Measurements from ENCODE around the gene PIP4K2C.

PIP4K2C gene

DNA sequence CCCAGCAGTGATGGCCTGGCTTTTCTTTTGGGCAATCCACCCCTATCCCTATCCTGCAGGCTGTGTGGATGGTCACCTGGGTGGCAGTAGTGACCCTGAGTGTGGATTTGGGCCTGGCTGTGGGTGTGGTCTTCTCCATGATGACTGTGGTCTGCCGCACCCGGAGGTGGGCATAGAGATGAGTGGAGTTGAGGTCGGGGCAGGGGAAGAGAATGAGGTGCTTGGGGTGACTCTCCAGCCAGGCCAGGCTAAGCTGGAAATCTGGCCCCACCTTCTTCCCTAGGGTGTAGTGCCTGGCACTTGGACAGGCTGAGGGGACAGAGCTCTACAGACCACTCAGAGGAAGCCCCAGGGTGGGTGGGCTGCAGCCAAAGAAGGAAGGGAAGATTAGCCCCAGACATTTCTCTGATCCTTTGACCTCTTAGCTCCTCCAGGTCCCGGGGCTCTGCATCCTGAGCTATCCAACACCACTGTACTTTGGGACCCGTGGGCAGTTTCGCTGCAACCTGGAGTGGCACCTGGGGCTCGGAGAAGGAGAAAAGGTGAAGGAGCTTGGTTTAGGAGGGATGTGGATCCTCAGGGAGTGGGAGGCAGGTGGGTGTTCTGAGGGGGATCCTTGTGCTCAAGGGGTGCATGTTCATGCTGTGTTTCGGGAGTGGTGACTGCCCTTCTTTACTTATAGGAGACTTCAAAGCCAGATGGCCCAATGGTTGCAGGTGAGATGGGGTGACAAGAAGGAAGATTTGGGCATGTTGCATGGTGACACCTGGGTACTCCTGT is 33.6 kb downstream of the PIP4K2C start:
- CTCF ChIA-PET, result interaction anchor here (1.7 kb wide), 1 partner anchor 41 kb away, joined by 12 read pairs; no protein-coding TSS in a partner anchor
- DNase-seq (ENCODE audit: extremely low spot score), result no peak
- POLR2A ChIA-PET, result no interaction called here
- TF ChIP-seq LEF1 (IDR thresholded peaks at IDR 0.05; ENCODE audit: borderline replicate concordance), result no peak
- TF ChIP-seq SP1 (IDR thresholded peaks at IDR 0.05), result no peak
- no peak for TF ChIP-seq TARDBP (IDR thresholded peaks at IDR 0.05)
- no peak for TF ChIP-seq ELF4 (IDR thresholded peaks at IDR 0.05)
- TF ChIP-seq NFRKB (IDR thresholded peaks at IDR 0.05), result no peak
- no peak for TF ChIP-seq FOXK2 (IDR thresholded peaks at IDR 0.05)
- TF ChIP-seq ZNF384 (IDR thresholded peaks at IDR 0.05), result no peak
- TF ChIP-seq FOXA1 (IDR thresholded peaks at IDR 0.05), result no peak
- no peak for TF ChIP-seq HDGF (IDR thresholded peaks at IDR 0.05; ENCODE audit: borderline replicate concordance)
- TF ChIP-seq SUZ12 (IDR thresholded peaks at IDR 0.05), result no peak
- TF ChIP-seq, protein P1, sequence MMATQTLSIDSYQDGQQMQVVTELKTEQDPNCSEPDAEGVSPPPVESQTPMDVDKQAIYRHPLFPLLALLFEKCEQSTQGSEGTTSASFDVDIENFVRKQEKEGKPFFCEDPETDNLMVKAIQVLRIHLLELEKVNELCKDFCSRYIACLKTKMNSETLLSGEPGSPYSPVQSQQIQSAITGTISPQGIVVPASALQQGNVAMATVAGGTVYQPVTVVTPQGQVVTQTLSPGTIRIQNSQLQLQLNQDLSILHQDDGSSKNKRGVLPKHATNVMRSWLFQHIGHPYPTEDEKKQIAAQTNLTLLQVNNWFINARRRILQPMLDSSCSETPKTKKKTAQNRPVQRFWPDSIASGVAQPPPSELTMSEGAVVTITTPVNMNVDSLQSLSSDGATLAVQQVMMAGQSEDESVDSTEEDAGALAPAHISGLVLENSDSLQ (IDR thresholded peaks at IDR 0.05), result no peak
- no peak for TF ChIP-seq CTBP1 (IDR thresholded peaks at IDR 0.05; ENCODE audit: borderline replicate concordance)
- no peak for TF ChIP-seq BHLHE40 (IDR thresholded peaks at IDR 0.05; ENCODE audit: borderline replicate concordance)
- TF ChIP-seq ARNT (IDR thresholded peaks at IDR 0.05), result no peak
- TF ChIP-seq L3MBTL2 (conservative IDR thresholded peaks at IDR 0.05), result no peak
- no peak for TF ChIP-seq FOXM1 (IDR thresholded peaks at IDR 0.05; ENCODE audit: borderline replicate concordance)

DNA sequence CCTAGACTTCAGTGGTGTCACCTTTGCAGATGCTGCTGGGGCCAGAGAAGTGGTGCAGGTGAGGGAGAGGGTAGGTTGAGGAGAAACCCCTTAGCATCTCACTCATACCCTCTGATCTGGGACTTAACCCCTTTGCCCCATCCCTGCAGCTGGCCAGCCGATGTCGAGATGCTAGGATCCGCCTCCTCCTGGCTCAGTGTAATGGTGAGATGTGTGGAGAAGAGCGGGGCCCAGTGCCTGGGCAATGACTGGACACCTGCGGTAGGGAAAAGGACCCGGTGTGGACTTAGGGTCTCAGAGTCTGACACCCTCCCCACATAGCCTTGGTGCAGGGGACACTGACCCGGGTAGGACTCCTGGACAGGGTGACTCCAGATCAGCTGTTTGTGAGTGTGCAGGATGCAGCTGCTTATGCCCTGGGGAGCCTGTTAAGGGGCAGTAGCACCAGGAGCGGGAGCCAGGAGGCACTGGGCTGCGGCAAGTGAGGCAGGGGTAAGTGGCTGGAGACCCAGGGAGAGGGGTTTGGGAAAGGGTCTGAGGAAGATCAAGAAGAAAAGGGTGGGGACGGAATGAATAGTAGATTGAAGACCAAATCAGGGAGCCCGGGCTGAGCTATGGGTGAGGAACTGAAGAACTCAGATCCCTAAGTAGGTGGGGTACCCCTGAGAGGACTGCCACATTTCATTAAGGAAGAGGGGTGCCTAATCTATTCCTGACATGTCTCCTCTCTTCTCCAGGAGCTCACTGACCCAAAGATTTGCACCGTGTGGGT is 34.5 kb downstream of the PIP4K2C start:
- CTCF ChIA-PET, result interaction anchor here (1.7 kb wide), 1 partner anchor 42 kb away, joined by 12 read pairs; no protein-coding TSS in a partner anchor
- TF ChIP-seq ELF4 (IDR thresholded peaks at IDR 0.05) (no peak), SUZ12 (IDR thresholded peaks at IDR 0.05) (no peak), FOXM1 (IDR thresholded peaks at IDR 0.05; ENCODE audit: borderline replicate concordance) (no peak), HDGF (IDR thresholded peaks at IDR 0.05; ENCODE audit: borderline replicate concordance) (no peak), BHLHE40 (IDR thresholded peaks at IDR 0.05; ENCODE audit: borderline replicate concordance) (no peak), CTBP1 (IDR thresholded peaks at IDR 0.05; ENCODE audit: borderline replicate concordance) (no peak), ZNF384 (IDR thresholded peaks at IDR 0.05) (no peak), FOXA1 (IDR thresholded peaks at IDR 0.05) (no peak), LEF1 (IDR thresholded peaks at IDR 0.05; ENCODE audit: borderline replicate concordance) (no peak)
- no peak for DNase-seq (ENCODE audit: extremely low spot score)
- POLR2A ChIA-PET, result no interaction called here

DNA sequence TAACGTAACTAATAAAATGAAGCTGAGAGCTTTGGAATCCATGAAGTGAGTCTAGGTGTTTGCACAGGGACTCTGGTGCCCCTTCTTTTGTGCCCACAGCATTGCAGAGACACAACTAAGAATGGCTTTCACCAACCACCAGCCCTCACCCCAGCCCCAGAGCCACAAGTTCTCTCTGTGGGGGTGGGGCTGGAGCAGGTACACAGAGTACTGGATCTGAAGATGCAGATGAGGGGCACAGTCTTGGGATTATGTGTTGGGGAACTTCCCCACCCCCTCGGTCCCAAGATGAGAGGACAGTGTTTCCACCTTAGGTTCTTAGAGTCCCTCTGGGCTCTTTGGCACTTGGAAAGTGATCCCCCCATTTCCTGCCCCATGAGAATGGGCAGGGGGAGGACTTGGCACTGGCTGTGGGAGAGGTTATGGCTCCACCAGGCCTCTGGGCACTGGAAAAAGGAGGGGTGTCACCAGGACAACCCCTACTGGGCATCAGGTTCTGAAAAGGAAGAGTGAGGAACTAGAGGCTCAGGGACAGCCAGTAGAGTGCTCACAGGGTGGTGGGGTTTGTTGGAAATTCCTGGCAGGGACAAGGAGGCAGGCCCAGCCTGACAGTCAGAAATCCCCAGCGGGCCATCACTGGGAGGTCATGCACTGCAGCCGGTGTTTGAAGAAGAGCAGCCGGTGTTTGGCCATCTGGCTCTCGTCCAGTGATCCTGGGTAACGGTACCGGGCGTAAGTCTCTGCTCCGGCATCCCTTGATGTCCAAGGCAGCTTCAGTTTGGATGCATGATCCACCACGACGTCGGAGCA is 35.3 kb downstream of the PIP4K2C start:
- POLR2A ChIA-PET, result interaction anchor here (1.1 kb wide), 1 partner anchor 15 kb away, joined by 4 read pairs; the partner anchor contains the start of gene ARHGEF25
- DNase-seq (ENCODE audit: extremely low spot score), result no peak
- CTCF ChIA-PET, result no interaction called here
- TF ChIP-seq NFRKB (IDR thresholded peaks at IDR 0.05), result no peak
- no peak for TF ChIP-seq CTBP1 (IDR thresholded peaks at IDR 0.05; ENCODE audit: borderline replicate concordance)
- no peak for TF ChIP-seq BHLHE40 (IDR thresholded peaks at IDR 0.05; ENCODE audit: borderline replicate concordance)
- TF ChIP-seq HDGF (IDR thresholded peaks at IDR 0.05; ENCODE audit: borderline replicate concordance), result no peak
- no peak for TF ChIP-seq ZNF384 (IDR thresholded peaks at IDR 0.05)
- no peak for TF ChIP-seq L3MBTL2 (conservative IDR thresholded peaks at IDR 0.05)
- no peak for TF ChIP-seq ARNT (IDR thresholded peaks at IDR 0.05)
- no peak for TF ChIP-seq SP1 (IDR thresholded peaks at IDR 0.05)
- TF ChIP-seq FOXA1 (IDR thresholded peaks at IDR 0.05), result no peak
- TF ChIP-seq ELF4 (IDR thresholded peaks at IDR 0.05), result no peak
- no peak for TF ChIP-seq FOXM1 (IDR thresholded peaks at IDR 0.05; ENCODE audit: borderline replicate concordance)
- no peak for TF ChIP-seq TARDBP (IDR thresholded peaks at IDR 0.05)
- no peak for TF ChIP-seq SUZ12 (IDR thresholded peaks at IDR 0.05)
- TF ChIP-seq LEF1 (IDR thresholded peaks at IDR 0.05; ENCODE audit: borderline replicate concordance), result no peak
- TF ChIP-seq FOXK2 (IDR thresholded peaks at IDR 0.05), result no peak
- TF ChIP-seq, protein P1 (IDR thresholded peaks at IDR 0.05), result no peak

DNA sequence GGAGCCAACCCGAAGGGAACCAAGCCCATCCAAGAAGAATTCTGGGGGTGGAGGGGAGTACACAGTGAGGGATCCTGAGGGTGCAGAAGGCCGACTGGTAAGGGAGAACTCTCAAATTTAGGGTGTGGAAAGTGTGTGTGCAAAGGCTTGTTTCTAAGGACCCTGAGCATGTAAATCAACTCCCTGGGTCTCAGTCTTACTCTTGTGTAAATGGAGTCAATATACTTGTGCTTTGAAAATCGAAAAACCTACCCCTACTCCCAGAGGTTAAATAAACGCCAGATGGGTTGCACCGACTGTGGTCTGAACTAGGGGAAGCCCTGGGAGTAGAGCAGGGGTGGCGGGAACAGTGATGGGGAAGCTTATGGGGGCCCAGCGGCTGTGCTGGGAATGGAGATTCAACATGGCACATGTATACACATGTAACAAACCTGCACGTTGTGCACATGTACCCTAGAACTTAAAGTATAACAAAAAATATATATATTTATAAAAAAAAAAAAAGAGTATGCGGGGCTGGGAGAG is 36.0 kb downstream of the PIP4K2C start:
- CTCF ChIA-PET, result no interaction called here
- POLR2A ChIA-PET, result interaction anchor here (1.1 kb wide), 1 partner anchor 16 kb away, joined by 4 read pairs; the partner anchor contains the start of gene ARHGEF25
- no peak for TF ChIP-seq ARNT (IDR thresholded peaks at IDR 0.05)
- DNase-seq (ENCODE audit: extremely low spot score), result no peak

DNA sequence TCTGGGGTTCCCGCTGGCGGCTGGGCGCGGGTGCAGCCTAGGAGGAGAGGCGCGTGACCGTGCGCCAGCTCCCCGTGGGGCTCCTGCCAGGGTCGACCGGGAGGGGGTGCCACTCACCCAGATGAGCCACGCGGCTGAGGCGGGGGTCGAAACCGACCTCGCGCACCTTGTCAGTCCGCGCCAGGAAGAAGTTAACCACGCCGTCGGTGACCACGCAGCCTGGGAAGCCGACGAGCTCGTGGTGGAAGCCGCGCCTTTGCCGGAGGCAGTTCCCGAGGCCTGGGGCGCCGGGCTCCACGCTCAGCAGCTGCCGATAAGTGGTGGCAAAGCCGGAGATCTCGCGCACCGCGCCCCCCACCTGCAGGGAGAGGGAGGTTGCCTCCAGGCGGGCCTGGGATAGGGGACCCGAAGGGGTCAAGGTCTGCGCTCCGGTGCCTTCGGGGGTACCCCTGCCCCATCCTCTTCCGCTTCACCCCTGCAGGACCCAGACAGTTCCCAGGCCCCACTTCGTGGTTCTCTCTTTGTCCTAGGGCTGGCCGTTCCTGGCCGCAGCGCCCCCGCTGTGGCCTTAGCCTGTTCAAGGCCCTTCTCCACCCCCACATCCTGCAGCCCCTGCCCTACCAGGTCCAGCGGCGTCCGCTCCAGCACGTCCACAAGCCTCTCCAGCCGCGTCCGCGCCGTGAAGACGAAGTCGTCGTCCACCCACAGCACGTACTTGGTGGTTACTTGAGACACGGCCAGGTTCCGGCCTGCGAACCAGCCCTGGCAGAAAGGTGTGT is 36.7 kb downstream of the PIP4K2C start:
- ChIA-PET CTCF (no interaction called here), POLR2A (interaction anchor here (1.1 kb wide), 1 partner anchor 16 kb away, joined by 4 read pairs; the partner anchor contains the start of gene ARHGEF25)
- TF ChIP-seq BHLHE40 (IDR thresholded peaks at IDR 0.05; ENCODE audit: borderline replicate concordance), result no peak
- TF ChIP-seq ZNF384 (IDR thresholded peaks at IDR 0.05), result no peak
- no peak for TF ChIP-seq NFRKB (IDR thresholded peaks at IDR 0.05)
- TF ChIP-seq SP1 (IDR thresholded peaks at IDR 0.05), result no peak
- TF ChIP-seq FOXK2 (IDR thresholded peaks at IDR 0.05), result no peak
- no peak for TF ChIP-seq HDGF (IDR thresholded peaks at IDR 0.05; ENCODE audit: borderline replicate concordance)
- no peak for TF ChIP-seq FOXA1 (IDR thresholded peaks at IDR 0.05)
- TF ChIP-seq, protein P1 (IDR thresholded peaks at IDR 0.05), result no peak
- TF ChIP-seq SUZ12 (IDR thresholded peaks at IDR 0.05), result no peak
- TF ChIP-seq L3MBTL2 (conservative IDR thresholded peaks at IDR 0.05), result no peak
- DNase-seq (ENCODE audit: extremely low spot score), result no peak

Data from HEK293T (cell line).